ENCODE results near the gene RPS21. TPM values are rescaled to one million over a fixed set of nuclear protein-coding genes. Genes with fewer than 3 reads are reported as not detected.

Gene RPS21
- total and polyA plus RNA-seq, 10 donors = 1,168 to 11,722 (median 3,328) TPM

GRCh38 chr20:62370115-62370806 lies 16.6 kb upstream of the RPS21 start:
- H3K27ac ChIP-seq = no peak overlapping the region
- H3K9me3 ChIP-seq = no peaks in the 10 kb centered on the region
- DNase-seq = no peak
- H3K27me3 ChIP-seq (replicated peaks in 1 of 7) = peaks cover 0 to 75% (median 32%) of the 10 kb centered on the region in 7 donors
- no peak overlapping the region for H3K4me3 ChIP-seq
- H3K4me1 ChIP-seq = peaks cover 13 to 50% (median 43%) of the 10 kb centered on the region in 6 donors
- no peaks in the 10 kb centered on the region for H3K36me3 ChIP-seq
- 67 to 78% (median 71%) methylated on average over 14 to 19 of the region's 19 CpGs for WGBS, 5 donors
- TF ChIP-seq CTCF (IDR thresholded peaks at IDR 0.05 in 8 of 11, conservative IDR thresholded peaks at IDR 0.05 in 3 of 11) (no peak), POLR2AphosphoS5 (IDR thresholded peaks at IDR 0.05) (no peak), POLR2A (IDR thresholded peaks at IDR 0.05) (no peak)
- intact Hi-C loops (cut with DNase I; ENCODE audit: low total_unique reads) = no loop called here

- Histone ChIP-seq H3K36me3 (no peaks in the 10 kb centered on the region), H3K9me3 (no peaks in the 10 kb centered on the region), H3K4me3 (no peak overlapping the region), H3K4me1 (peaks cover 11 to 46% (median 36%) of the 10 kb centered on the region in 6 donors), H3K27me3 (replicated peaks in 1 of 7) (peaks cover 0 to 67% (median 31%) of the 10 kb centered on the region in 7 donors), H3K27ac (no peak overlapping the region)
- intact Hi-C loops (cut with DNase I; ENCODE audit: low total_unique reads) = no loop called here
- WGBS, 5 donors = 72 to 79% (median 75%) methylated on average over 9 to 18 of the region's 18 CpGs
- no peak for DNase-seq
- no peak for TF ChIP-seq CTCF (IDR thresholded peaks at IDR 0.05 in 8 of 11, conservative IDR thresholded peaks at IDR 0.05 in 3 of 11)
- TF ChIP-seq POLR2AphosphoS5 (IDR thresholded peaks at IDR 0.05) = no peak
- TF ChIP-seq POLR2A (IDR thresholded peaks at IDR 0.05) = no peak
Observed at GRCh38 chr20:62370807-62371587, 15.9 kb upstream of the RPS21 start.

- Histone ChIP-seq H3K4me1 (peaks cover 11 to 46% (median 33%) of the 10 kb centered on the region in 6 donors), H3K27ac (no peak overlapping the region), H3K9me3 (no peaks in the 10 kb centered on the region), H3K36me3 (no peaks in the 10 kb centered on the region), H3K4me3 (no peak overlapping the region), H3K27me3 (replicated peaks in 1 of 7) (peaks cover 0 to 61% (median 24%) of the 10 kb centered on the region in 7 donors)
- no peak for DNase-seq
- intact Hi-C loops (cut with DNase I; ENCODE audit: low total_unique reads) = no loop called here
- no peak for TF ChIP-seq CTCF (IDR thresholded peaks at IDR 0.05 in 8 of 11, conservative IDR thresholded peaks at IDR 0.05 in 3 of 11)
- TF ChIP-seq POLR2AphosphoS5 (IDR thresholded peaks at IDR 0.05) = no peak
- no peak for TF ChIP-seq POLR2A (IDR thresholded peaks at IDR 0.05)
- WGBS, 5 donors = 83 to 95% (median 89%) methylated on average over 6 to 8 of the region's 8 CpGs
Observed at GRCh38 chr20:62371588-62372041, 15.3 kb upstream of the RPS21 start.
